ENCODE measurements around the gene MAPK11.

MAPK11 gene

GRCh38 chr22:50293441-50294318, 23.5 kb upstream of the MAPK11 start:
- DNase-seq = no peak

- no peak for DNase-seq
Observed at GRCh38 chr22:50292643-50293440, 22.7 kb upstream of the MAPK11 start.

- DNase-seq = no peak
Observed at GRCh38 chr22:50289942-50290630, 19.9 kb upstream of the MAPK11 start.

GRCh38 chr22:50289151-50289941, 19.2 kb upstream of the MAPK11 start:
- DNase-seq = no peak

- DNase-seq = no peak
Observed at GRCh38 chr22:50287731-50288130, 17.6 kb upstream of the MAPK11 start.

GRCh38 chr22:50286701-50287318, 16.6 kb upstream of the MAPK11 start:
- no peak for DNase-seq

GRCh38 chr22:50286275-50286674, 16.1 kb upstream of the MAPK11 start:
- no peak for DNase-seq

- DNase-seq = no peak
Observed at GRCh38 chr22:50285568-50286229, 15.5 kb upstream of the MAPK11 start.

GRCh38 chr22:50284479-50284878, 14.3 kb upstream of the MAPK11 start:
- DNase-seq = no peak

- no peak for DNase-seq
Observed at GRCh38 chr22:50283821-50284220, 13.6 kb upstream of the MAPK11 start.

- no peak for DNase-seq
Observed at GRCh38 chr22:50282361-50283155, 12.4 kb upstream of the MAPK11 start.

GRCh38 chr22:50281957-50282356, 11.8 kb upstream of the MAPK11 start:
- no peak for DNase-seq

GRCh38 chr22:50281384-50281760, 11.2 kb upstream of the MAPK11 start:
- no peak for DNase-seq

- DNase-seq = no peak
Observed at GRCh38 chr22:50280708-50281383, 10.7 kb upstream of the MAPK11 start.

- DNase-seq = no peak
Observed at GRCh38 chr22:50280022-50280707, 10.0 kb upstream of the MAPK11 start.

- DNase-seq = no peak
Observed at GRCh38 chr22:50278956-50279619, 8.9 kb upstream of the MAPK11 start.

GRCh38 chr22:50278461-50278860, 8.3 kb upstream of the MAPK11 start:
- no peak for DNase-seq

- DNase-seq = no peak
Observed at GRCh38 chr22:50277761-50278160, 7.6 kb upstream of the MAPK11 start.

GRCh38 chr22:50276143-50276542, 6.0 kb upstream of the MAPK11 start:
- DNase-seq = no peak
